IMR-90 (cell line): ENCODE measurements around the gene HLA-C. TPM values are rescaled to one million over a fixed set of nuclear protein-coding genes. Genes with fewer than 3 reads are reported as not detected.
A peak's percentile ranks its signal among the peaks of the same experiment; 100 is the strongest.

Source experiments
- ATAC-seq: fragments of 200-7000 bp; cut with Tn5 transposase; 2 replicates; pipeline ENCODE4 v1.9.1; 2020; ENCODE audit warnings: low read depth, mild to moderate bottlenecking, moderate library complexity
- BruUV-seq: library from RNA; stranded (reverse); fragments of 400-500 nt; replicated peaks from 2 replicates; lab custom pipeline; 2021; lab: Mats Ljungman, UMichigan
- CTCF ChIA-PET: fragments of 300-600 bp; formaldehyde crosslinking; extraction: SDS; loops from one replicate; lab custom pipeline; 2021; ENCODE audit warnings: antibody characterized with exemption; lab: Yijun Ruan, JAX
- POLR2A ChIA-PET: fragments of 300-600 bp; sonication (Branson Sonifier 250); formaldehyde crosslinking; loops from one replicate; lab custom pipeline; 2022; ENCODE audit warnings: antibody characterized with exemption; ENCODE audit not compliant: unreplicated experiment; lab: Charles Lee
- DNase-seq: peaks from one replicate; pipeline ENCODE4 v3.0.0; 2013
- H2AFZ ChIP-seq: replicated peaks from 2 replicates; pipeline ENCODE3; 2013; ENCODE audit warnings: low read length, mild to moderate bottlenecking; ENCODE audit not compliant: poor library complexity
- H2AK5ac ChIP-seq: 2 replicates; pipeline ENCODE4 v1.6.1; 2013; ENCODE audit warnings: low read depth, low read length, inconsistent platforms
- H2AK9ac ChIP-seq: replicated peaks from 2 replicates; pipeline ENCODE3; 2013; ENCODE audit warnings: mild to moderate bottlenecking, low read depth, low read length, moderate library complexity; ENCODE audit not compliant: poor library complexity
- H2BK120ac ChIP-seq: 2 replicates; pipeline ENCODE4 v1.6.1; 2013; ENCODE audit warnings: low read depth, low read length, inconsistent platforms
- H2BK15ac ChIP-seq: 3 replicates; pipeline ENCODE4 v1.6.1; 2013; ENCODE audit warnings: low read depth, low read length, inconsistent platforms
- H2BK20ac ChIP-seq: 2 replicates; pipeline ENCODE4 v1.6.1; 2013; ENCODE audit warnings: low read depth, mild to moderate bottlenecking, inconsistent platforms, low read length, moderate library complexity
- H2BK5ac ChIP-seq: 2 replicates; pipeline ENCODE4 v1.6.1; 2013; ENCODE audit warnings: mild to moderate bottlenecking, low read depth, low read length, inconsistent platforms; ENCODE audit not compliant: poor library complexity, severe bottlenecking
- H3K14ac ChIP-seq: replicated peaks from 2 replicates; pipeline ENCODE4 v1.6.1; 2013; ENCODE audit warnings: low read depth, low read length, inconsistent platforms
- H3K18ac ChIP-seq: 2 replicates; pipeline ENCODE4 v1.6.1; 2013; ENCODE audit warnings: low read depth, low read length, control low read depth
- H3K23ac ChIP-seq: 2 replicates; pipeline ENCODE4 v1.6.1; 2013; ENCODE audit warnings: low read depth, low read length, inconsistent platforms
- H3K27ac ChIP-seq: 2 replicates; pipeline ENCODE4 v1.5.1; 2013; ENCODE audit warnings: mild to moderate bottlenecking, control low read depth, low read length; ENCODE audit not compliant: insufficient read depth
- H3K27me3 ChIP-seq: 2 replicates; pipeline ENCODE4 v1.6.1; 2013; ENCODE audit warnings: low read length; ENCODE audit not compliant: control insufficient read depth, insufficient read depth
- H3K36me3 ChIP-seq: 2 replicates; pipeline ENCODE4 v1.6.1; 2013; ENCODE audit warnings: low read length, mixed read lengths; ENCODE audit not compliant: control insufficient read depth, insufficient read depth
- H3K4ac ChIP-seq: 2 replicates; pipeline ENCODE4 v1.6.1; 2013; ENCODE audit warnings: low read depth, low read length, inconsistent platforms
- H3K4me1 ChIP-seq: 2 replicates; pipeline ENCODE4 v1.6.1; 2013; ENCODE audit warnings: low read length, mixed read lengths; ENCODE audit not compliant: control insufficient read depth, insufficient read depth
- H3K4me2 ChIP-seq: 2 replicates; pipeline ENCODE4 v1.6.1; 2013; ENCODE audit warnings: low read depth, mild to moderate bottlenecking, control low read depth, low read length, moderate library complexity
- H3K4me3 ChIP-seq: 2 replicates; pipeline ENCODE4 v1.5.1; 2013; ENCODE audit warnings: low read depth, mild to moderate bottlenecking, control low read depth, low read length, moderate library complexity; ENCODE audit not compliant: insufficient read depth
- H3K56ac ChIP-seq: 2 replicates; pipeline ENCODE4 v1.6.1; 2013; ENCODE audit warnings: low read length, inconsistent platforms; ENCODE audit not compliant: insufficient read depth; ENCODE audit errors: extremely low read depth
- H3K79me1 ChIP-seq, 2 experiments: 2 replicates each; pipeline ENCODE4 v1.6.1; 2013; ENCODE audit warnings: low read length in 2 of 2, inconsistent platforms in 1 of 2, low read depth in 1 of 2
- H3K9ac ChIP-seq: 2 replicates; pipeline ENCODE4 v1.6.1; 2013; ENCODE audit warnings: low read depth, low read length, control low read depth
- H3K9me1 ChIP-seq: 2 replicates; pipeline ENCODE4 v1.6.1; 2013; ENCODE audit warnings: low read length, inconsistent platforms; ENCODE audit not compliant: insufficient read depth
- H3K9me3 ChIP-seq: 2 replicates; pipeline ENCODE4 v1.6.1; 2013; ENCODE audit warnings: low read length; ENCODE audit not compliant: control insufficient read depth, insufficient read depth
- H4K20me1 ChIP-seq: 2 replicates; pipeline ENCODE4 v1.6.1; 2013; ENCODE audit warnings: low read length, inconsistent platforms; ENCODE audit not compliant: insufficient read depth
- H4K5ac ChIP-seq: 2 replicates; pipeline ENCODE4 v1.6.1; 2013; ENCODE audit warnings: mild to moderate bottlenecking, low read depth, low read length, control low read depth
- H4K8ac ChIP-seq, 2 experiments: 2 replicates each; pipeline ENCODE4 v1.6.1; 2013; ENCODE audit warnings: low read depth in 2 of 2, low read length in 2 of 2, control low read depth in 1 of 2, inconsistent platforms in 1 of 2
- H4K91ac ChIP-seq: 2 replicates; pipeline ENCODE4 v1.6.1; 2013; ENCODE audit warnings: low read depth, low read length, inconsistent platforms; ENCODE audit not compliant: insufficient read depth
- CEBPB ChIP-seq: IDR thresholded peaks from 2 replicates; pipeline ENCODE4 v1.6.1; 2012; ENCODE audit warnings: low read depth, low read length, improper control_type of control experiment
- MAFK ChIP-seq: IDR thresholded peaks from 2 replicates; pipeline ENCODE4 v1.6.1; 2012; ENCODE audit warnings: low read depth, low read length, improper control_type of control experiment
- MAZ ChIP-seq: IDR thresholded peaks from 2 replicates; pipeline ENCODE4 v1.6.1; 2012; ENCODE audit warnings: low read depth, mild to moderate bottlenecking, low read length, improper control_type of control experiment, moderate library complexity, borderline replicate concordance
- MXI1 ChIP-seq: IDR thresholded peaks from 2 replicates; pipeline ENCODE4 v1.6.1; 2012; ENCODE audit warnings: low read depth, mild to moderate bottlenecking, low read length, moderate library complexity, borderline replicate concordance
- POLR2A ChIP-seq: IDR thresholded peaks from 2 replicates; pipeline ENCODE4 v1.6.1; 2012; ENCODE audit warnings: mild to moderate bottlenecking, low read depth, low read length
- RFX5 ChIP-seq: IDR thresholded peaks from 2 replicates; pipeline ENCODE4 v1.8.0; 2012; ENCODE audit warnings: low read depth, mild to moderate bottlenecking, low read length, moderate library complexity
- SMC3 ChIP-seq: fragments of 150-350 bp; IDR thresholded peaks from 2 replicates; pipeline ENCODE4 v1.6.1; 2016; ENCODE audit warnings: low read depth, mild to moderate bottlenecking, antibody characterized with exemption, low read length, moderate library complexity
- WGBS, 2 experiments: methylation state at CpG; one replicate each; pipeline versions ENCODE4 v1.1.5 to v1.1.7; 2013; ENCODE audit warnings: missing lambda C conversion rate in 2 of 2; ENCODE audit not compliant: insufficient read length in 1 of 2; ENCODE audit errors: extremely low coverage in 2 of 2; 5-methylcytosine and 5-hydroxymethylcytosine counted together
- dilution Hi-C: fragments of 300-500 bp; cut with HindIII; formaldehyde crosslinking; loops from one replicate; pipeline ENCODE4 v1.14.3; 2018; ENCODE audit warnings: low sequenced_read_pairs; ENCODE audit not compliant: unreplicated experiment
- in situ Hi-C: fragments of 300-500 bp; cut with MboI; formaldehyde crosslinking; loops from 3 replicates; pipeline ENCODE4 v1.14.3; 2019; ENCODE audit warnings: low sequenced_read_pairs, inconsistent platforms, mixed read lengths
- intact Hi-C: fragments of 100-400 bp; cut with micrococcal nuclease; formaldehyde crosslinking; loops from 2 replicates; pipeline ENCODE4 v1.10.0; 2022
- polyA plus RNA-seq, 3 experiments: library from polyadenylated mRNA; depleted of rRNA; stranded (reverse); fragments of >200 nt; gene quantifications; 2 replicates each; pipeline ENCODE4 v1.2.3, GENCODE V29; 2012; ENCODE audit warnings: low replicate concordance in 1 of 3
- total RNA-seq: library from RNA; depleted of rRNA; stranded (reverse); fragments of >200 nt; gene quantifications from 2 replicates; pipeline ENCODE4 v1.2.3, GENCODE V29; 2012
- TF ChIP-seq, protein P1 (sequence below): fragments of 150-350 bp; IDR thresholded peaks from 2 replicates; pipeline ENCODE4 v1.6.1; 2017; ENCODE audit warnings: mild to moderate bottlenecking, antibody characterized with exemption, low read length, low read depth
- TF ChIP-seq, protein P2 (sequence below): conservative IDR thresholded peaks from 2 replicates; pipeline ENCODE4 v1.5.1; 2012; ENCODE audit warnings: mild to moderate bottlenecking, low read depth, low read length, improper control_type of control experiment

The HLA-C gene
- total and polyA plus RNA-seq, 2 of the 4 experiments (the other 2 are of a cell fraction): 8.8 to 87.3 TPM

DNA sequence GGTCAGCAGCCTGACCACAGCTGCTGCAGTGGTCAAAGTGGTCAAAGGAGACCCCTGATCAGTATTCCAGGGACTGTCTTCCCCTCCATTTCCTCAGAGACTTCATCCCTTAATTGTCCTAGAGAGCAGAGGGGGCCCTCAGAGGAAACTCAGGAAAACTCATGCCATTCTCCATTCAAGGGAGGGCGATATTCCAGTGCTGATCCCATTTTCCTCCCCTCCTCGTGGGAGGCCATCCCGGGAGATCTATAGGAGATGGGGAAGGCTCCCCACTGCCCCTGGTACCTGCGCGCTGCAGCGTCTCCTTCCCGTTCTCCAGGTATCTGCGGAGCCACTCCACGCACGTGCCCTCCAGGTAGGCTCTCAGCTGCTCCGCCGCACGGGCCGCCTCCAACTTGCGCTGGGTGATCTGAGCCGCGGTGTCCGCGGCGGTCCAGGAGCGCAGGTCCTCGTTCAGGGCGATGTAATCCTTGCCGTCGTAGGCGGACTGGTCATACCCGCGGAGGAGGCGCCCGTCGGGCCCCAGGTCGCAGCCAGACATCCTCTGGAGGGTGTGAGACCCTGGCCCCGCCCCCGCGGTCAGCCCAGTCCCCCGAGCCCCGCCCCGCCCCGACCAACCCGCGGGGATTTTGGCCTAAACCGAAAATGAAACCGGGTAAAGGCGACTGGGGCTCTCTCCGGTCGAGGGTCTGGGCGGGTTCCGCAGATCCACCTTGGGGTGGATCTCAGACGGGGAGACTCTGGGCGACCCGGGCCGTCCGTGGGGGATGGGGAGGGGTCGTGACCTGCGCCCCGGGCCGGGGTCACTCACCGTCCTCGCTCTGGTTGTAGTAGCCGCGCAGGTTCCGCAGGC is 878 bp downstream of the HLA-C start:
- Histone ChIP-seq H3K36me3 (peaks cover 10% of the 10 kb centered on the region), H3K4ac (no peak overlapping the region; the same call in 1 of the 2 replicates), H4K8ac (no peak overlapping the region; a peak in 1 of 4 replicates), H3K9me3 (no peaks in the 10 kb centered on the region), H2AK5ac (no peak overlapping the region), H3K14ac (no peak overlapping the region), H3K4me2 (peak overlapping the region; percentile 37), H2AFZ (peak overlapping the region; percentile 80), H2BK20ac (no peak overlapping the region), H3K23ac (no peak overlapping the region), H2BK5ac (peak overlapping the region; percentile 36), H3K27ac (peak overlapping the region; percentile 31), H4K20me1 (no peaks in the 10 kb centered on the region; the same call in 1 of the 2 replicates), H3K79me1 (peaks cover 0 to 3% of the 10 kb centered on the region in 2 experiments; a peak in 1 of 4 replicates), H2BK120ac (no peak overlapping the region), H4K91ac (no peak overlapping the region), H3K4me3 (peak overlapping the region; percentile 58), H3K4me1 (no peaks in the 10 kb centered on the region; the same call in 1 of the 2 replicates), H3K9me1 (no peaks in the 10 kb centered on the region), H3K18ac (no peak overlapping the region; the same call in 1 of the 2 replicates), H3K27me3 (no peaks in the 10 kb centered on the region; the same call in 1 of the 2 replicates), H2AK9ac (no peak overlapping the region), H3K9ac (peak overlapping the region; percentile 27), H4K5ac (no peak overlapping the region), H3K56ac (no peak overlapping the region), H2BK15ac (no peak overlapping the region)
- TF ChIP-seq MAFK (no peak), CEBPB (no peak), RFX5 (no peak), POLR2A (no peak), MAZ (no peak), MXI1 (no peak), SMC3 (no peak)
- TF ChIP-seq, protein P1, sequence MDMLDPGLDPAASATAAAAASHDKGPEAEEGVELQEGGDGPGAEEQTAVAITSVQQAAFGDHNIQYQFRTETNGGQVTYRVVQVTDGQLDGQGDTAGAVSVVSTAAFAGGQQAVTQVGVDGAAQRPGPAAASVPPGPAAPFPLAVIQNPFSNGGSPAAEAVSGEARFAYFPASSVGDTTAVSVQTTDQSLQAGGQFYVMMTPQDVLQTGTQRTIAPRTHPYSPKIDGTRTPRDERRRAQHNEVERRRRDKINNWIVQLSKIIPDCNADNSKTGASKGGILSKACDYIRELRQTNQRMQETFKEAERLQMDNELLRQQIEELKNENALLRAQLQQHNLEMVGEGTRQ: no peak
- TF ChIP-seq, protein P2, sequence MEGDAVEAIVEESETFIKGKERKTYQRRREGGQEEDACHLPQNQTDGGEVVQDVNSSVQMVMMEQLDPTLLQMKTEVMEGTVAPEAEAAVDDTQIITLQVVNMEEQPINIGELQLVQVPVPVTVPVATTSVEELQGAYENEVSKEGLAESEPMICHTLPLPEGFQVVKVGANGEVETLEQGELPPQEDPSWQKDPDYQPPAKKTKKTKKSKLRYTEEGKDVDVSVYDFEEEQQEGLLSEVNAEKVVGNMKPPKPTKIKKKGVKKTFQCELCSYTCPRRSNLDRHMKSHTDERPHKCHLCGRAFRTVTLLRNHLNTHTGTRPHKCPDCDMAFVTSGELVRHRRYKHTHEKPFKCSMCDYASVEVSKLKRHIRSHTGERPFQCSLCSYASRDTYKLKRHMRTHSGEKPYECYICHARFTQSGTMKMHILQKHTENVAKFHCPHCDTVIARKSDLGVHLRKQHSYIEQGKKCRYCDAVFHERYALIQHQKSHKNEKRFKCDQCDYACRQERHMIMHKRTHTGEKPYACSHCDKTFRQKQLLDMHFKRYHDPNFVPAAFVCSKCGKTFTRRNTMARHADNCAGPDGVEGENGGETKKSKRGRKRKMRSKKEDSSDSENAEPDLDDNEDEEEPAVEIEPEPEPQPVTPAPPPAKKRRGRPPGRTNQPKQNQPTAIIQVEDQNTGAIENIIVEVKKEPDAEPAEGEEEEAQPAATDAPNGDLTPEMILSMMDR: no peak
- BruUV-seq: no TSS peak
- in situ Hi-C loops (no loop called here), dilution Hi-C loops (no loop called here), intact Hi-C loops (loop anchor here (5.0 kb wide), 2 partner anchors 74 to 134 kb away; partner anchors contain the start of gene PSORS1C2)
- POLR2A ChIA-PET: no interaction called here
- WGBS, 2 experiments: 0% methylated on average over 10 of the region's 62 CpGs; no CpG with 5 or more reads in 1 of the 2 experiments
- peak; percentile 73 for ATAC-seq
- CTCF ChIA-PET: no interaction called here
- DNase-seq: peak; percentile 47
